Transverse colon (tissue), 3 donors: Measurements from ENCODE around the gene CPHXL.

Source experiments
- CTCF ChIP-seq, 5 experiments: fragments of 200-600 bp in 3 of 5; fragments of 450-650 bp in 2 of 5; sonication (generic) in 3 of 5; IDR thresholded peaks; 1 replicate in 2 of 5; 2 replicates in 3 of 5; pipeline ENCODE4 v1.5.1; 2016 to 2017; ENCODE audit warnings: antibody characterized with exemption in 5 of 5, inconsistent platforms in 3 of 5, mild to moderate bottlenecking in 2 of 5, moderate library complexity in 1 of 5
- EP300 ChIP-seq: sonication (generic); formaldehyde crosslinking; IDR thresholded peaks from one replicate; pipeline ENCODE4 v1.6.1; 2017; ENCODE audit warnings: antibody characterized with exemption, low read depth
- POLR2A ChIP-seq: fragments of 450-650 bp; IDR thresholded peaks from one replicate; pipeline ENCODE4 v1.6.1; 2016; ENCODE audit warnings: antibody characterized with exemption, mild to moderate bottlenecking, moderate library complexity

- TF ChIP-seq CTCF (IDR thresholded peaks at IDR 0.05) (no peak), EP300 (no peak), POLR2A (no peak)
Observed at GRCh38 chr16:75727221-75727620, 931 bp upstream of the CPHXL start.
